Measurements from ENCODE around the gene GID4. TPM values are rescaled to one million over a fixed set of nuclear protein-coding genes. Genes with fewer than 3 reads are reported as not detected.

Gene GID4
- total and polyA plus RNA-seq, 9 of the 15 experiments (the other 6 are each of a cell fraction or from before 2014, with no cell fraction given), result 1.2 to 6.4 (median 3.7) TPM

GRCh38 chr17:17993366-17993765 is 45.8 kb upstream of the GID4 start:
- Histone ChIP-seq H3K9me3 (replicated peaks; ENCODE audit: control insufficient read depth, insufficient read depth, low read depth, low read length) (no peaks in the 10 kb centered on the region), H4K20me1 (replicated peaks; ENCODE audit: control insufficient read depth, insufficient read depth, low read length) (no peaks in the 10 kb centered on the region), H3K4me3 (no peak overlapping the region), H3K79me2 (ENCODE audit: control insufficient read depth, insufficient read depth, low read length) (no peaks in the 10 kb centered on the region), H2AFZ (ENCODE audit: low read depth, low read length) (no peak overlapping the region), H3K4me1 (replicated peaks in 1 of 2; ENCODE audit: control insufficient read depth in 2 of 2, insufficient read depth in 2 of 2, low read length in 2 of 2) (no peaks in the 10 kb centered on the region; a peak in 1 of 5 replicates), H3K36me3 (ENCODE audit: control insufficient read depth, insufficient read depth, low read length) (no peaks in the 10 kb centered on the region), H3K9ac (ENCODE audit: insufficient read depth in 1 of 2, low read depth in 2 of 2, low read length in 2 of 2) (no peak overlapping the region), H3K9me1 (ENCODE audit: control insufficient read depth, insufficient read depth, low read length) (no peaks in the 10 kb centered on the region), H3K27ac (ENCODE audit: extremely low read depth, low read depth, low read length) (no peak overlapping the region), H3K27me3 (ENCODE audit: control insufficient read depth in 2 of 2, insufficient read depth in 2 of 2, low read length in 2 of 2) (peaks cover 0 to 18% of the 10 kb centered on the region in 2 experiments; a peak in 2 of 5 replicates), H3K4me2 (ENCODE audit: insufficient read depth, low read length) (no peak overlapping the region)
- BruUV-seq (replicated peaks), result no TSS peak
- 9% methylated on average over 2 of the region's 2 CpGs for WGBS (ENCODE audit: insufficient coverage, low coverage, missing lambda C conversion rate)
- FAIRE-seq (no peak), DNase-seq (ENCODE audit: extremely low read depth in 1 of 4, low spot score in 3 of 4) (no peak), ATAC-seq (no peak)
- intact Hi-C loops (cut with micrococcal nuclease) (no loop called here), in situ Hi-C loops (cut with MboI) (no loop called here)
- CTCF ChIA-PET (ENCODE audit: low intra/inter-chr PET ratio), result no interaction called here
- POLR2A ChIA-PET, result no interaction called here
- no peak for TF ChIP-seq CBFA2T2 (conservative IDR thresholded peaks at IDR 0.05)
- TF ChIP-seq ZNF121 (CRISPR knock-in tag; conservative IDR thresholded peaks at IDR 0.05), result no peak
- TF ChIP-seq RBM34 (IDR thresholded peaks at IDR 0.05; ENCODE audit: borderline replicate concordance, insufficient read depth, low read length), result no peak
- TF ChIP-seq ZNF586 (CRISPR knock-in tag; conservative IDR thresholded peaks at IDR 0.05), result no peak
- no peak for TF ChIP-seq ZNF609 (CRISPR knock-in tag; IDR thresholded peaks at IDR 0.05; ENCODE audit: borderline replicate concordance)
- no peak for TF ChIP-seq TFAM (CRISPR knock-in tag; conservative IDR thresholded peaks at IDR 0.05)
- TF ChIP-seq FOXP4 (CRISPR knock-in tag; IDR thresholded peaks at IDR 0.05; ENCODE audit: borderline replicate concordance), result no peak
- TF ChIP-seq NR2C1 (IDR thresholded peaks at IDR 0.05), result no peak
- no peak for TF ChIP-seq NR2C1 (tag; IDR thresholded peaks at IDR 0.05)
- TF ChIP-seq ETV6 (IDR thresholded peaks at IDR 0.05; ENCODE audit: borderline replicate concordance in 1 of 2, low read depth in 2 of 2, low read length in 1 of 2), result no peak
- TF ChIP-seq ETV6 (CRISPR knock-in tag; IDR thresholded peaks at IDR 0.05; ENCODE audit: borderline replicate concordance), result no peak
